DMS79 (cell line): ENCODE measurements around the gene PTCD2.

Source experiments
- DNase-seq: peaks from one replicate; lab custom pipeline; 2025; lab: John Stamatoyannopoulos, UW

PTCD2 gene

DNA sequence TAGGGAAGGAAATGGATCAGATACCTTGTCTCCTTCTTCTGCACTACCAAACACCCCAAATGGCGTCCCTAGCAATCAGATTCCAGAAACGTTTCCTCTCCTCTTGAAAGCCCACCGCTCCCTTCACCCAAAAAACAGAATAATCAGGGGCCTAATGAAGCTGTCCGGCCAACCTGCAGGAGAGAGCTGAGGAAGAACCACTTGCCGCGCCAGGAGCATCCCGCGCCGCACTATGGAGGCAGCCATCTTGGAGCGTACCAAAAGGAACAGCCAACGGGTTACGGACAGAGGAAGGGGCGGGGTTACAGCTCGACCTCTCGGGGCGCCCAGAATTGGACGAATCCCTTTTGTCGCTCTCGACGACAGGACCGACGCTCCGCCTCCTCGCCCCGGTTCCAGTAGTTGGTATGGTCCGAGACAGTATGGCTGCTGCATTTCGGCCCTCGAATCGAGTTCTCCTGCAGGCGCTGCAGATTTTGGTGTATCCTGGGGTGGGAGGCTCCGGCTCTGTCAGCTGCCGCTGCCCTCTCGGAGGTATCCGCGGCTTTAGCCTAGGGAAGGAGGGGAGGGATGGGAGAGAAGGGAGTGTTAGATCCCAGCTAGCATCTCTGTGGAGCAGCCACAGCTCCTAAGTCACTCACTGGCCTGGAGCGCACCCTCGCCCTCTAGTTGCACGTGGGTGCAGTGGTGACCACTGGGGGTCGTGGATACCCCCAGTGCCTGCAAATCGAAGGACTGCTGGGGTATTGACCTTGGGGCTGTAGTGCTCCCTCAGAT lies at the start of gene PTCD2, which contains the start of gene MRPS27:
Gene PTCD2 (plus strand): TSS at position 398 of the 777 bp plus-strand sequence. CDS start 10 bp downstream, at position 408.
Gene MRPS27 (minus strand): TSS at position 265 of the 777 bp plus-strand sequence. CDS start 19 bp downstream, at position 246.
- DNase-seq: peak; percentile 87

DNA sequence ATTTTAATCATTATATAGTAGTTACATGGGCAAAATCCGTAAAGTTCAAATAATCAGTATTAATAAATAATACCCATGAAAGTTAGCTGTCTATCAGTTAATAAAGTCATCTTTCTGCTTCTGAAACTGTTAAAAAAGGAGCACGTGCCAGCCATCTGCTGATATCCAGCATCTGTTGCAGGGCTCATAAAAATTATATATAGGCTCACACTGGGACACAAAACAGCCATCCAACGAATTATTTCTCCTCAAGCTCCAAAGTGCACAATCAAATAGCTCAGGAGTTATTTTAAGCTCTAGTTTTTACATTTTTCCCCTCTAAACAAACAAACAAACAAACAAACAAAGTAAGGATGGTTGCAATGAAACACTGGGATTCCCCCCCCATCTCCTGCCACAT lies 48.5 kb upstream of the PTCD2 start:
- no peak for DNase-seq

DNA sequence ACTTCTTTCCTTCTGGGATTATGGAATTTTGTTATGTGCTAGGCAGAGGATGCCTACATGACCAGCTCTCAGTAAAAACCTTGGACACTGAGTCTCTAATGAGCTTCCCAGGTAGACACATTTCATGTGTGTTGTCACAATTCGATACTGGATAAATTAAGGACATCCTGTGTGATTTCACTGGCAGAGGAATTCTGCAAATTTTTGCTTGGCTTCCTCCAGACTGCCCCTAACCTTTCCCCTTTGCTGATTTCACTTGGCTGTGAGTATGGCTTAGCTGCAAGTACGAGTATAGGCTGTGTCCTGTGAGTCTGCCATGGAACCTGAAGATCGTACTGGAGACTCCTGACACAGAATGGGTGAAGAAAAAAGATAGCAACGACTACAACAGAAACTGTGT lies 47.8 kb upstream of the PTCD2 start:
- DNase-seq: no peak

DNA sequence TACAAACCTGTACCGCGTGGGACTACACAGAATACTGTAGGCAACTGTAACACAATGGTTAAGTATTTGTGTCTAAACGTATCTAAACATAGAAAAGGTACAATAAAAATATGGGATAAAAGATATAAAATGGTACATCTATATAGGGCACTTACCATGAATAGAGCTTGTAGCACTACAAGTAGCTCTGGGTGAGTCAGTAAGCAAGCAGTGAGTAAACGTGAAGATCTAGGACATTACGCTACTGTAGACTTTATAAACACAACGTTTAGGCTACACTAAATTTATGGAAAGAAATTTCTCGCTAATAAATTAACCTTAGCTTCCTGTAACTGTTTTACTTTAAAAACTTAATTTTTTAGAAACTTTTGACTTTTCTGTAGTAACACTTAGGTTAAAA lies 46.6 kb upstream of the PTCD2 start:
- DNase-seq: no peak

DNA sequence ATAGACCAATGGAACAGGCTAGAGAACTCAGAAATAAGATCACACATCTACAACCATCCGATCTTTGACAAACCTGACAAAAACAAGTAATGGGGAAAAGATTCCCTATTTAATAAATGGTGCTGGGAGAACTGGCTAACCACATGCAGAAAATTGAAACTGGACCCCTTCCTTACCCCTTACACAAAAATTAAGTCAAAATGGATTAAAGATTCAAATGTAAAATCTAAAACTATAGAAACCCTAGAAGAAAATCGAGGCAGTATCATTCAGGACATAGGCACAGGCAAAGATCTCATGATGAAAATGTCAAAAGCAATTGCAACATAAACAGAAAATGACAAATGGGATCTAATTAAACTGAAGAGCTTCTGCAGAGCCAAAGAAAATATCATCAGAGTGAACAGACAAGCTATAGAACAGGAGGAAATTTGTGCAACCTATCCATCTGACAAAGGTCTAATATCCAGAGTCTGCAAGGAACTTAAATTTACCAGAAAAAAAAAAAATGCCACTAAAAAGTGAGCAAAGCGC lies 43.9 kb upstream of the PTCD2 start:
- DNase-seq: no peak

GRCh38 chr5:72280581-72281069 lies 39.5 kb upstream of the PTCD2 start:
- no peak for DNase-seq

DNA sequence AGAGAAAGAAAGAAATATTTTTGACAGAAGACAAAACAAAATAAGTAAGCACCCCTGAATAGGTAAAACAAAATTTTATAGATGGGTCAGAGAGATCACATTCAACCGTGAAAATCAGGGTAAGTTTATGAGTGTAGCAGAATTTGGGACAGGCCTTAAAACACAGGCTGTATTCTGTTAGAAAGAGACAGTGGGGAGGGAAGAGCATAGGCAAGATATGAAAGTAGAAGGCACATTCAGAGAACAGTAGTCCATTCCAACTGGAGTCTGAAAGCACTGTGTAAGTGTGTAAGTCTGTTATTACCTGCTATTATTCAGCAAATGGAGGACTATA lies 38.8 kb upstream of the PTCD2 start:
- no peak for DNase-seq

GRCh38 chr5:72281764-72282499 lies 38.2 kb upstream of the PTCD2 start:
- no peak for DNase-seq

GRCh38 chr5:72282878-72283277 lies 37.3 kb upstream of the PTCD2 start:
- no peak for DNase-seq

DNA sequence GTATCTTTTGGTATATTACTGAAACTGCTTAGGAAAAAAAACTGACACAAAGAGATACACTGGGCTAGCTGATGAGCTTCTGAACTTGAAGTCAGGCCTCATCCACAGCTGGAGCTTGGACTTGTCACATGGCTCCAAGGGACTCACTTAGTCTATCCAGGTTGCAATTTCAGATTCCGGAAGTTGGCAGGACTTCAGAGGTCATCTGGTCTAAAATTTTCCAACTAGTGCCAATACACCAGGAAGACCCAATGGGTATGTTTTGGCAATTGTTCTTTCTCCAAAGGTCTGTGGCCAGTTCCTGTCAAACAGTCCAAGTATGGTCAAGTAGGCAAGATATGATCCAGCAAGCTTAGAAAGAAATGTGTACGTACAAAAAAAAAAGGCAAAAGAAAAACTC lies 36.8 kb upstream of the PTCD2 start:
- DNase-seq: no peak

- DNase-seq: no peak
Observed at GRCh38 chr5:72284559-72285423, 35.4 kb upstream of the PTCD2 start.

GRCh38 chr5:72285424-72285821 lies 34.8 kb upstream of the PTCD2 start:
- DNase-seq: no peak

DNA sequence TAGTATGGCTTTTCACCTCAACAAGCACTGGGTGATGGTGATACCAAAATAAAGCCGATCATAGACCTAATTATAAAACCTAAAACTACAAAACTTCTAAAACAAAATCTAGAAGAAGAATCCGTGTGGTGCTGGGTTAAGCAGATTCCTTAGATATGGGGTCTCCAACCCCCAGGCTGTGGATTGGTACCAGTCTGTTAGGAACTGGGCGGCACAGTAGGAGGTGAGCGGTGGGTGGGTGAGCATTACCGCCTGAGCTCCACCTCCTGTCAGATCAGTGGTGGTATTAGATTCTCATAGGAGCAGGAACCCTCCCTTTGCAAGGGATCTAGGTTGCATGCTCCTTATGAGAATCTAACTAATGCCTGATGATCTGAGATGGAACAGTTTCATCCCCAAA lies 33.4 kb upstream of the PTCD2 start:
- no peak for DNase-seq

DNA sequence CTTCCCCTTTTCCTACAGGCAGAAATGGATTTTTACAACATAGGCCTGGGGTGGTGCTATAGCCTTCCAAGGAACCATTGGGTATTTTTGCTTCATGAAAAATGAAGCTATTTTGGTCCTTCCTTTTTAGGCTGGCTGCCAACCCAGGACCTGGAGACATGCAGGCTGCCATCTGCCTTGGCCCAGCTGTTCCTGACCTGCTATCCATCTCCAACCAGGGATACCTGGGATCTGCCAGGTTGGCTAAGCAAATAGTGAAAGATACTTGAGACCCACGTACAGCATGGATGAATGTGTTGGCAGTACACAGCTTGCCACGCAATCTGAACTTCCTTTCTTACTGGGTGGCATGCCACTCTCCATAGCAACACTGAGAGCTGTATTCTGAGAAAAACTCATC lies 31.2 kb upstream of the PTCD2 start:
- DNase-seq: peak; percentile 78

- no peak for DNase-seq
Observed at GRCh38 chr5:72290356-72291133, 29.6 kb upstream of the PTCD2 start.

DNA sequence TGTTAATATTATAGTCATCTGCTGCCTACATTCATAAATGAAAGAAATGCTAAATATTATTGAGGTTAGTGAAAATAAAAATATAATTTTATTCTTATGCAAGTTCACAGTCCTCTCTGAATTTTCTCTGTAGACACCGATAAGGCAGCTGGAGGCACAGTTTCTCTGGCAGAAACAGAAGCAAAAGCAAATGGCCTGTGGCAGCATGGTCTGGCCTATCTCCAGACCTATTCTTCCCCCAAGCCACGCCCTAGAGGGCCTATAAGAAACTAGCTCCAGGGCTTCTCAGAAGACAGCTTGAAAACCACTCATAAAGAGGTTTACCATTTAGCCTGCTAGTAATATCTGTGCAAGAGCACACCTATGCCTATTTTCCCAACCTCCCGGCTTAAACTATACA lies 28.6 kb upstream of the PTCD2 start:
- no peak for DNase-seq

DNA sequence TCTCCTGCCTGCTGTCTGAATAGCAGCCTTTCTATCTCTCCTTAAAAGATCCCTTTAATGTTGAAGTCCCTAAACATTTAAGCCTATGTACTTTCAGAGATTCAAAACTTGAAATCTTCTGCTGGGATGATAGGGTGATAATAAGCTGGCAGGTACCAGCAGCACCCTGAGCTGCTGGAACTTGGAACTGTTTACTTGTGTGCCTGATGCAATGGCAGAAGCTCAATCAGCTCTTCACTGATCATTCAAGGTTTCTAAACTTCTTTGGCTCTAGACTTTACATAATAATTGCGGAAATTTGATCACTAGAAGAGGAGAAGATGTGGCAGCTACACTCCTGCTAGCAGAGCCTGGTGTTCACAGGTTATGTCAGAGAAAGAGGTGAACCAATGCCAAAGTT lies 27.8 kb upstream of the PTCD2 start:
- DNase-seq: no peak

DNA sequence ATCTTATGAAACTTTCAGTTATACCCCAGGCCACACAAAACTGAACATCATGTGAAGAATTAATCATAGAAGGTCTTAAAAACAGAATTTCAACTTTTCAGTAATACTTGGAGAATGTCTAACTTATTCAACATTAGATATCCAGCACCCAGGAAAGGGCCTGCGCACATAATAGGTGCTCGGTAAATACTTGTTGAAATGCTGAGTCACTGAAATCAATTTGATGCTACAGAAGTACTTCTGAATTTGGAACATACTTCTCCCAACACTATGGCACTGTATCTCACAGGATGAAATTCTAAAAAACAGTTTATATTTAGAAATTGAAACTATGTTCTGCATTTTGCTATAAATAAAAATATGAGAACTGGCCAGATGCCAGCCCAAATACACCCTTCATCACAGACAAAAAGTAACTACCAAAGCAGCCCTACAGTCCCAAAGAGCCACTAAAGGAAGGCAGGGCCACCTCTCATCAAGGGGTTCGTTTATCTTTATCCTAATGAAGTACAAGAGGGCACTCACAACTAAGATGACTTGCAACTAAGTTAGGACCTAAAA lies 26.6 kb upstream of the PTCD2 start:
- no peak for DNase-seq

DNA sequence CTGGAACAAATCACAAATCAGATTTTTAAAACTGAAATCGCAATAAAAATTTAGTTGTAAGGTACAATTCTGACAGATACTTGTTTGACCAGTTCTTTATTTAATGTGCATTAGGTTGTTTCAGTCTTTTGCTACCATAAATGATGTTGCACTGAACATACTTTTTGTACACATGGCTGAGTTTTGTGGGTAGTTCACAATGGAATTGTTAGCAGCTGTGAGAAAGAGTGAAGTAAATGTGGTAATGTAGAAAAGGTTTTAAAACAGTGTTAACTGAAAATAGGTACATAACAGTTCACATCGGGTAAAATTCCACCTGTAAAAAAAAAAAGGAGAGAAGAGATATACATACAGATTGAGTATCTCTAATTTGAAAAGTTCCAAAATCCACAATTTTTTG lies 25.7 kb upstream of the PTCD2 start:
- no peak for DNase-seq

DNA sequence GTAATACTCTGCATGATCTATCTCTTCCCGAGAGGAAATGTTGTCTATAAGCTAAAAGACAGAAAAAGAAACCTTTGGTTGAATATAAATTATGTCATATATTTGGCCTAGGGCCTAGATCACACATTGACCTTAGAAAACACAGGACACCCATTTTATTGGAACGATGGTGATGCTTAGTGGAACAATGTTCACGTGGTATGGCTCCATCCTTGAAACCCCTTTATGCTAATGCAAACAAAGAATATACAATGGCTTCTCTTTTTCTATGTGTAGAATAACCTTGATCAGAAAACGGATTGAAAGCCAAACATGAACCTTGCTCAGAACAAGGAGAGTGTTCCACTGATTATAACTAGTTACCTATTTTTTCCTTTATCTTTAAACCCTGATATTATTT lies 24.6 kb upstream of the PTCD2 start:
- no peak for DNase-seq

GRCh38 chr5:72296256-72296655 lies 23.9 kb upstream of the PTCD2 start:
- no peak for DNase-seq
